SKM-1 (cell line): ENCODE results near the gene C14orf119.

Experiments used
- DNase-seq: peaks from one replicate; lab custom pipeline; 2025; ENCODE audit not compliant: unreplicated experiment; lab: John Stamatoyannopoulos, UW

Gene C14orf119

DNA sequence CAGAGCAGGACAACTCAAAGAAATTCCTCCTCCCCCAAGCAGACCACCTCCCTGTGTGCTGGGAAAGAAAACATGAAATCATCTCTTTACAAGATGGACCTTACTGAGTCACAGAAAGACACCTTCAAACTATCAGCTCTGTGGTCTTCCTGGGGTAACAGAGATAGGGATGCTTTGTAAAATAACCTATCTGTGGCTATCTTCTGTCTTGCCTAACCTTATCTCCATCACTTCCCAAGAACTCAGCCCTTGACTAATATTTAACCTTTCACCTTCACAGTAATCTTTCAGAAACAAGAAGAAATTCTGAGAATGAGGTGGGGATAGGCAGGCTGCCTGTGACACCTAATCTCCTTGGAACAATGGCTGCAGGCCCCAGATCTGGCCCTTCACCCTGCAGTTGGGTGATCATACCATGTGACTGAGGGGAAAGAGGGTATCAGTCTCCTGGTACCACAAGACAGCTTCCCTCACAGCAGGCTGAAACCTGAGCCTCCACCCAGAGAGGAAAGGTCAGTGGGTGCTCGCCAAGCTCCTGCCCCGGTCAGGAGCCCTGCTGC lies 51.1 kb downstream of the C14orf119 start:
- DNase-seq = no peak

DNA sequence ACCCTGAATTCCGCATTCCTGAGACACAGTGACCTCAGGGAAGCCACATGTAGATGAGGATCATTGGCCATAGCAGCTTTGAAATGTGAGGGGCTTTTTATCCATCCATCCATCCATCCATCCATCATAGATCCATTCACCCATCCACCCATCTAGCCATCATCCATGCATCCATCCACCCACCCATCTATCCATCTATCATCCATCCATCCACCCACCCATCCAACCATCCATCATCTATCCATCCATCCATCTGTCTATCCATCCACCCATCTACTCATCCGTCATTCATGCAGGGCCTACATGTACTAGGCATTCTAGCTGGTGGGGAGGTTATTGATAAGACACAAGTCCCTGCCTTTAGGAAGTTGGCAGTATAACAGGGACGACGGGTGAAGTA lies 51.7 kb downstream of the C14orf119 start:
- no peak for DNase-seq

DNA sequence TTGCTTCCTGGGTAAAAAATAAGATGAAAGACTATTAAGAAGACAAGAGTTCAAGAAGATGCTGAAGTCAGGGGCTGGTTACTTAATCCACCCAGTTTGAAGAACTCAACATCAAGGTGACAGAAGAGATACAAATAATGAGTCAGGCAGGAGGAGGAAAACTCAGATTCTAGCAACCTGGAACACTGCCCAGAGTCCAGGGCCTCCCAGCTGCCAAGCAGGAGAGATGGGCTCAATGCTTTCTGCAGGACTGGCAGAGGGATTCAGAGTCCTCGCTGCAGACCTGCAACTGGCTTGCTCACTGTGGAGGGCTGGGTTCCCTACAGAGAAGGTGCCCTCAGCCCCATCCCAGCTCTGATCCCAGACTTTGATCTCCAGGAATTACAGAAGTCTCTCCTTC lies 52.4 kb downstream of the C14orf119 start:
- DNase-seq = no peak

DNA sequence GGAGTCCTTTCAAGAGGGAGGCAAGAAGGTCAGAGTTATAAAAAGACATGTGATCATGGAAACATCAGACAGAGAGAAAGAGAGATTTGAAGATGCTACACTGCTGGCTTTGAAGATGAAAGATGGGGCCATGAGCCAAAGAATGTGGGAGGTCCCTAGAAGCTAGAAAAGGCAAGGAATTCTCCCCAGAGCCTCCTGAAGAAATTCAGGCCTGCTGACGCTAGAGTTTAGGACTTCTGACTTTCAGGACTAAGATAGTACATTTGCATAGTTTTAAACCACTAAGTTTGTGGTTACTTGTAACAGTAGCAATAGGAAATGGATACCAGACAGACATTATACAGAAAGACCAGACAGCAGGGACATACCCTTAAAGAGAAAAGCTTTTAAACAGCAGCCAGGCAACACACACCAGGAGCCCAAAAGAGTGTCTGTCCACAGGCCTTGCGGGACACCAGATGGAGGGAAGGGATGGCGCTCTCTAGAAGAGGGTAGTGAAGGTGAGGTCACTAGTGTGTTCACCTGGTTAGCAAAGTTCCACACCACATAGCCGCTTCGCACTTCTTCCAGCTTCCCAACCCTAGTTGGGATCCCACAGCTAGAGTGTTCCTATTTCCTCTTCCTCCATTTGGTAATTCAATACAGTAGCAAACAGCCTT lies 53.4 kb downstream of the C14orf119 start:
- DNase-seq = no peak

DNA sequence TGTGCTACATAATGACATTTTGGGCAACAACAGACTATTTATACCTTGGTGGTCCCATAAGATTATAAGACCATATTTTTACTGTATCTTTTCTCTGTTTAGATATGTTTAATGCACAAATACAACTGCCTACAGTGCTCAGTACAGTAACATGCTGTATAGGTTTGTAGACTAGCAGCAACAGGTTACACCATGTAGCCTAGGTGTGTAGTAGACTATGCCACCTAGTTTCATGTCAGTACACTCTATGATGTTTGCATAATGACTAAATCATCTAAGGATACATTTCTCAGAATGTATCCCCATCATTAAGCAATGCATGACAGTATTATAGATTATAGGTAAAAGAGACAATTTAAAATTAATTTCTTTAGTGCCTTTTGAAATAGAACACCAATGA lies 54.4 kb downstream of the C14orf119 start:
- DNase-seq = no peak
